T-helper 1 cell treated with Interleukin-12 subunit alpha and Interleukin-12 subunit beta and Interleukin-4 antibody, amounts not matched to agents 30 ng/mL and 1 ng/mL, for 36 hours (primary cell): ENCODE data around the gene PNMT. TPM values are rescaled to one million over a fixed set of nuclear protein-coding genes. Genes with fewer than 3 reads are reported as not detected.

Experiments
- intact Hi-C: fragments of 100-400 bp; cut with micrococcal nuclease; formaldehyde crosslinking; loops from one replicate; pipeline ENCODE4 v1.15.1; 2024
- total RNA-seq: library from RNA; stranded (reverse); gene quantifications from 2 replicates; pipeline ENCODE4 v1.2.3, GENCODE V29; 2022

The PNMT gene, protein sequence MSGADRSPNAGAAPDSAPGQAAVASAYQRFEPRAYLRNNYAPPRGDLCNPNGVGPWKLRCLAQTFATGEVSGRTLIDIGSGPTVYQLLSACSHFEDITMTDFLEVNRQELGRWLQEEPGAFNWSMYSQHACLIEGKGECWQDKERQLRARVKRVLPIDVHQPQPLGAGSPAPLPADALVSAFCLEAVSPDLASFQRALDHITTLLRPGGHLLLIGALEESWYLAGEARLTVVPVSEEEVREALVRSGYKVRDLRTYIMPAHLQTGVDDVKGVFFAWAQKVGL
- total RNA-seq = not detected in 2 replicates

DNA sequence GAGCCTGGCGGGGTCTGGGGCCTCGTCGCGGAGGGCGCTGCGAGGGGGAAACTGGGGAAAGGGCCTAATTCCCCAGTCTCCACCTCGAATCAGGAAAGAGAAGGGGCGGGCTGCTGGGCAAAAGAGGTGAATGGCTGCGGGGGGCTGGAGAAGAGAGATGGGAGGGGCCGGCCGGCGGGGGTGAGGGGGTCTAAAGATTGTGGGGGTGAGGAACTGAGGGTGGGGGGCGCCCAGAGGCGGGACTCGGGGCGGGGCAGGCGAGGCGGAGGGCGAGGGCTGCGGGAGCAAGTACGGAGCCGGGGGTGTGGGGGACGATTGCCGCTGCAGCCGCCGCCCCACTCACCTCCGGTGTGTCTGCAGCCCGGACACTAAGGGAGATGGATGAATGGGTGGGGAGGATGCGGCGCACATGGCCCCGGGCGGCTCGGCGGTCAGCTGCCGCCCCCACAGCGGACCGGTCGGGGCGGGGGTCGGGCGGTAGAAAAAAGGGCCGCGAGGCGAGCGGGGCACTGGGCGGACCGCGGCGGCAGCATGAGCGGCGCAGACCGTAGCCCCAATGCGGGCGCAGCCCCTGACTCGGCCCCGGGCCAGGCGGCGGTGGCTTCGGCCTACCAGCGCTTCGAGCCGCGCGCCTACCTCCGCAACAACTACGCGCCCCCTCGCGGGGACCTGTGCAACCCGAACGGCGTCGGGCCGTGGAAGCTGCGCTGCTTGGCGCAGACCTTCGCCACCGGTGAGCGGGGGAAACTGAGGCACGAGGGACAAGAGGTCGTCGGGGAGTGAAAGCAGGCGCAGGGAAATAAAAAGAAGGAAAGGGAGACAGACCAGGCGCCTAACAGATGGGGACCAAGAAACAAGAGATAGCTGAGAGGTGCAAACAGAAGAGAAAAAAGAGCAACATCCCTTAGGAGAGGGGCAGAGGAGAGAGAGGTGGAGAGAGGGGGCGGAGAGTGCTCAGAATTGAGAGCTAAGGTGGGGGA lies at the start of gene PNMT:
PNMT (plus strand) TSS at position 509 of the 980 bp plus-strand sequence; CDS start at position 532, 23 bp downstream.
- intact Hi-C loops = loop anchor here (1.0 kb wide), 1 partner anchor 46 kb away; no protein-coding TSS in a partner anchor

DNA sequence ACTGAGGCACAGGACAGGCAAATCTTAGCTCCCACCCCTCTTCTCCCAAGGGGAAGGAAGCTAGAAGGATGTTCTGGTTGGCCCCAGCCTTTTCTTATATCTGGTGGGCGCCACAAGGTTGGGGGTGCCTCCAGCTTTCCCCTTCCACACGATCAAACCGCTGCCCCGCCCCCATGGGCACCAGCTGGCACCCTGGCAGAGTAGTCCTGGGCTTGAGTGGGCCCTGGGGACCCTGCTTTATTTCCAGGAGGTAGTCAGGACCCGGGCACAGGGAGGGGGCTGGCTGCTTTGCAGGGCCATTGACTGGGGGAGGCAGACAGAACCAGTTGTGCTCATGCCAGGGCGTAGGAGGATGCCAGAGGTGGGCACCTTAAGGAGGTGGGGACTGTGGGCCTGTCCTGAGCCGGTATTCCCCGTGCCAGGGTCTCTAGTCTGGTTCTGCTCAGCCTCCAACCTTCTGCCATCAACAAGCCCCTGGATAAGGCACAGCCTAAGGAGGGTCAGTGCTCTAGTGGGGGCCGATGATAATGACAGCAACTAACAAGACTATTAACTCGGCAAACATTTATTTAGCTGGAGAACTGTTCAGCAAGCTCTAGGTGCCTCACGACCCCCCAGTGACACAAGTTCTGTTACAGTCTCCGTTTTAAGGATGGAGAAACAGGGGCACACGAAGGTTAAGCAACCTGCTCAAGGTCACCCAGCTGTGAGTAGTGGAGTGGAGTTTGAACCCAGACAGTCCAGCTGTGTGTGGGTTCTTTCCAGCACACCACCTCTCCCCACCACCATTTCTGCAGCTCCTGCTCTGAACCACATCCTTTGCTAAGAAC lies 49.1 kb upstream of the PNMT start:
- intact Hi-C loops = no loop called here

DNA sequence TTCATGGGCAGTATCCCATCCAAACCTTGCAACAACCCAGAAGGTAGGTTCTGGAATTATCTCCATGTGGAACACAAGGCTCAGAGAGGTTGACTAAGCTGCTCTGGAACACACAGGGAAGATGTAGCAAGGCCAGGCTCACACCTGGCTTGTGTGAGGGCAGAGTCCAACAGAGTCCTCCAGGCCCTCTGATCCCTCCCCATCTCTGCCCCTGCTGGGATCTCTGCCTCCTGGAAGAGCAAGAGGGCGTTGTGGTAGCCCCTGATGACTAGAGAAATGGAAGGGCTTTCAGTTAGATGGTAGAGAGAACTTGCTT lies 48.5 kb upstream of the PNMT start:
- intact Hi-C loops = no loop called here

DNA sequence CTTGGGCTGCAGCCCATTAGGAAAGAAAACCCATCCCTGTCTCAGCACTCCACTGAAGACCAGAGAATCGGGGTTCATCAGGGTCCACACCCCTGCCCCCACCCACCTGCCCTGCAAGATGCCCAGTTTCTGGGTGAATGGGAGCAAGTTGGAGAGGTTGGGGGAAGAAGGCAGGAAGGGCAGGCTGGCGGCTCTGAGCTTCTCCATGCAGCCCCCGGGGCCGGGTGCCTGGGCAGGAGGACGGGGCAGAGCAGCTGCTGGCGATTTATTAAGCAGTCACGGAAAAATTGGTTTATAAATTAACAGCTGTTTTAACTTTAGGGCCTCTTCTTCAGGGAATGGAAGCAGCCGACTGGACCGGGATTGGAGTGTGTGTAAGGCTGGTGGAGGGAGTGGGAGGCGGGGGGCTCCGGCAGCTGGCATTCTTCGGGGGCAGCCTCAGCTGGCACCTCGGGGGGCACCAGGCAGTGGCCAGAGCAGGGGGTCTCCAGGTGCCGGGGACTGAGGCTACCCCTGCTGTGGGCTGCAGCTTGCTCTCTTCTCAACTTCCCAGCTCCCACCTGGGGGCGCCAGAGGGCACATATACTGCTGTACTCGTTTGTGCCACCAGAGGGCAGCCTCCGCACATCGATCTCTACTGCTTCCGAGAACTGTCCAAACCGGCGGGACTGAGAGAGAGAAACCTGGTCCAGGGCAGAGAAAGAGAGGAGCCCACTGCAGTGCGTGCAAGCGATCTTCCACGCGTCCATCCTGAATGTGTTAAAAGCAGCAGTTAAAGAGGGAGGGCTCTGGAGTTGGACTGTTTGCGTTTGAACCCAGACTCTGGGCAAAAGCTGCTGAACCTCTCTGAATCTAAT lies 46.5 kb upstream of the PNMT start:
- intact Hi-C loops = loop anchor here (1.0 to 2.0 kb wide), 12 partner anchors 13 to 415 kb away; partner anchors contain the start of genes MIEN1, PNMT and PSMD3

DNA sequence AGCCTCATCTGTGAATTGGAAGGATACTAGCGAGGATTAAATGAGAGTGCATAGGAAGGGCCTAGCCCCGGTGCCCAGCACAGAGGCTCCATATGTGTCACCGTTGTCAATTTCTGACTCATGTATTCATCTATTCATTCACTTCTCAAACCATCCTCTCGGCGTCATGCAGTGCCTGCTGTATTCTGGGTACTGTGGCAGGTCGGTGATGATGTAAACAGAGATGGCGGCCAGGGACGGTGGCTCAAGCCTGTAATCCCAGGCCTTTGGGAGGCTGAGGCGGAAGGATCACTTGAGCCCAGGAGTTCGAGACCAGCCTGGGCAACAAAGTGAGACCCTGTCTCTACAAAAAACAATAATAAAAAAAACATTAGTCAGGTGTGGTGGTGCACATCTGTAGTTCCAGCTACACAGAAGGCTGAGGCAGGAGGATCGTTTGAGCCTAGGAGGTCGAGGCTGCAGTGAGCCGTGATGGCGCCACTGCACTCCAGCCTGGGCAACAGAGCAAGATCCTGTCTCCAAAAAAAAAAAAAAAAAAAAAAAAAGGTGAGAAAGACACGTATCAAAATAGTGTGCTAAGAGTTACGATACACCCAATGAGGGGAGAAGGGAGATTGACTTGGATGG lies 45.8 kb upstream of the PNMT start:
- intact Hi-C loops = loop anchor here (1.0 to 2.0 kb wide), 14 partner anchors 12 to 416 kb away; partner anchors contain the start of genes MIEN1, PNMT and PSMD3

DNA sequence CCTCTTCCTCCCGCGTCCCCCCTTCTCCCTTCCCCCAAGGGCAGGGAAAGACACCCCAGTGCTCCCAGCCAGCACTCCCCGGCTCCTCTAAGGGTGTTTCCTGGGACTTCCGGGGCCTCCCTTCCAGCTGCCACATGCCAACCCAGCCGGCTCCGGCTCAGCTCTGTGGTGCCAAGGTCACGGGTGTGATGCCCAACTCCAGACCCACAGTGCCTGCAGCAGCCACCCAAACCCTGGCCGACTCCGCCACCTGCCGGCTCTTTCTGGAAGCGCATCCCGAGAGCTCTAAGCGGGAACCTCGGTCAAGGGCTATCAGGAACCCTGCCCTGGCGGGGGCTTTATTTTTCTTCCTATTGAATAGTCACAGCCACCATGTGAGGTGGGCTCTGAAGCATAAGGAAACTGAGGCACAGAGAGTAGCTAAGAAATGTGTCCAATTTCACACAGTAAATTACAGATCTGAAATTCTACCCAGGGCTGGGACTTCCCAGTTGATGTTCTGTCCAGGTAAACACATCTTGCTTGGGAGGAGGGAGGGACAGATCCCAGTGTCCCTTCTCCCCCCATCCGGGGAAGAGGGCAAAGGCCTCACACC lies 44.8 kb upstream of the PNMT start:
- intact Hi-C loops = loop anchor here (1.0 to 2.0 kb wide), 4 partner anchors 75 to 417 kb away; no protein-coding TSS in a partner anchor

DNA sequence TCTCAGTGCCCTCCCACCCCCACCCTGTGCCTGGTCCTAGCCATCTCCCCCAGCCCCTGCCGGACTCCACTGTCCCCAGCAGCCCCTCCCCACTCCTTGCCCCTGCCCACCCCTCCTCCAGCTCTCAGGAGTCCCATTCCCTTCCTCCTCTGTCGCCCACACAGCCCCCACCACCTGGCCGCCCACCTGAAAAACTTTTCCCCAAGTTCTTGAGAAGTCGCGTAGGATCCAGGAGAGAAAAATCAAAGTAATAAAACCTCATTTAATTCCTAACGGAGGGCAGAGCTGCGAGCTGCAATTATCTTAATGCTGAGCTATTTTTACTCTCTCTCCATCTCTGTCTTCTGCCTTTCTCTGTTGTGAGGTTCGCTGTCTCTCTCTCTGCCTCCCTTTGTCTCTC lies 43.9 kb upstream of the PNMT start:
- intact Hi-C loops = no loop called here

DNA sequence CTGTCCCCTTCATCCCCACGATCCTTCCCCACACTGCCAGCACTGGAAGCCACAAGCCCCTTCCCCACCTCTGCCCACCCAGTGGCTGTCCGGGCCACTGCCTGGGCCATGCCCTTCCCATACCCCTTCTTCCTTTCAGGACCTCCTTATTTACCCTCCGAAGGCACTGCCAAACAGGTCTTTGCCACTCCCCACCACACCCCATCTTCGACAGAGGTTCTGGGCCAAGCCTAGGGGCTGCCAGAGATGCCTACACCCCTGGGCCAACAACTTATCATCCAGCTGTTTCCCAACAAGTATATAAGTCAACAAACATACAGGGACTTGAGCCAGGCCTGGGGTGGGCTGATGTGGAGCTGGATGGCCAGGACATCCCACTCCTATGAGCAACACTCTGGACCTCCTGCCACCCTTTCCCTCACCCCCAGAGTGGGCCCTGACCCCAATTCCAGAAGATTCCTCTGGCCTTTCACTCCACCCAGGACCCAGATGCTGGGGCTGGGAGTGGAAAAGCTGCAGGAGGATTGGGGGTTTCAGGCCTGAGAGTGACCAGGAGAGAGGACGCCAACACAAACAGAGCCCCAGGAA lies 43.0 kb upstream of the PNMT start:
- intact Hi-C loops = no loop called here

DNA sequence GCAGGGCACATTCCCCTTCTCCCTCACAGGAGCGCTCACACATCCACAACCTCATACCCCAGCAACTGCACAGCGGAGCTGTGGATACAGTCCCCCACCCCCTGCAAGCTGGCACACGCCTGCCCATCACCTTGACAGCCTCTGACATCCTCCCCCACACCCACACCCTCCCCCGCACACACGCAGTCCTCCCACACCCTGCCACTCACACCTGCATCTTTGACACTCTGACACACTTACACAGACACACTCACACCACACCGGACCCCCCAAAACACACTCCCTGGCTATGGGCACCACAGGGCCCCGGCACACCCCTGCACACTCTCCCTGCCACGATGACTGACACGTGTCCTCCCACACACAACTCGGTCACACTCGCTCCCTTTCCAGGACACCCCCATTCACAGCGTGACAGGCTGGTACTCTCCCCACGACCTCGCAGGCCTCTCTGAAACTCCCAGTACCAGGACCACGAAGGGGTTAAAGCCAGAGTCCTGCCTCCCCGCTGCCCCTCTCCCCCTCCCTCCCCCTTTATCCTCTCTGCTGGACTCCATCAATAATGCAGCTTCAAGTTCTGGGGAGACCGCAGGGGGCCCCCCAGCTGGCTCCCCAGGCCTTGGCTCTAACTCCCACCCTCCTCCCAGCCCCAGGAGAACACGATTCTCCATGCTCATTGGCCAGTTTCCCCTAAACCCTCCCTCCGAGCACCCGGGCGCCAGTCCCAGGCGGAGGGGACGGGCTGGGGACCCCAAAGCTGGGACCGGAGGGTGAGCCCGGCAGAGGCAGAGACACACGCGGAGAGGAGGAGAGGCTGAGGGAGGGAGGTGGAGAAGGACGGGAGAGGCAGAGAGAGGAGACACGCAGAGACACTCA lies 41.8 kb upstream of the PNMT start, which contains the start of gene PPP1R1B:
PPP1R1B (plus strand) TSS at position 782 of the 876 bp plus-strand sequence. CDS start 441 bp downstream, outside the sequence.
- intact Hi-C loops = no loop called here

DNA sequence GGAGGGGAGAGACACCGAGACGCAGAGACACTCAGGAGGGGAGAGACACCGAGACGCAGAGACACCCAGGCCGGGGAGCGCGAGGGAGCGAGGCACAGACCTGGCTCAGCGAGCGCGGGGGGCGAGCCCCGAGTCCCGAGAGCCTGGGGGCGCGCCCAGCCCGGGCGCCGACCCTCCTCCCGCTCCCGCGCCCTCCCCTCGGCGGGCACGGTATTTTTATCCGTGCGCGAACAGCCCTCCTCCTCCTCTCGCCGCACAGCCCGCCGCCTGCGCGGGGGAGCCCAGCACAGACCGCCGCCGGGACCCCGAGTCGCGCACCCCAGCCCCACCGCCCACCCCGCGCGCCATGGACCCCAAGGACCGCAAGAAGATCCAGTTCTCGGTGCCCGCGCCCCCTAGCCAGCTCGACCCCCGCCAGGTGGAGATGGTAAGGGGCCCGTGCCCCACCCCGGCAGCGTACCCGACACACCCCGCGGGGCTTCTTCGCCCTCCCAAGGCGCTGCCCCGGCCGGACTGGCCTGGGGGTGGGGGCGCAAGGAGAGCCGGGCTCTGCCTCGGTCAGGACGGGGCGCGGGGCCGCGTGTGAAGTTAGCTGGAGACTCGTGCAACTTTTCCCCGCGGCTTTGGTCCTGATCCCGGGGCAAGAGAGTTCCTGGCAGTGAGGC lies 41.1 kb upstream of the PNMT start:
- intact Hi-C loops = no loop called here

DNA sequence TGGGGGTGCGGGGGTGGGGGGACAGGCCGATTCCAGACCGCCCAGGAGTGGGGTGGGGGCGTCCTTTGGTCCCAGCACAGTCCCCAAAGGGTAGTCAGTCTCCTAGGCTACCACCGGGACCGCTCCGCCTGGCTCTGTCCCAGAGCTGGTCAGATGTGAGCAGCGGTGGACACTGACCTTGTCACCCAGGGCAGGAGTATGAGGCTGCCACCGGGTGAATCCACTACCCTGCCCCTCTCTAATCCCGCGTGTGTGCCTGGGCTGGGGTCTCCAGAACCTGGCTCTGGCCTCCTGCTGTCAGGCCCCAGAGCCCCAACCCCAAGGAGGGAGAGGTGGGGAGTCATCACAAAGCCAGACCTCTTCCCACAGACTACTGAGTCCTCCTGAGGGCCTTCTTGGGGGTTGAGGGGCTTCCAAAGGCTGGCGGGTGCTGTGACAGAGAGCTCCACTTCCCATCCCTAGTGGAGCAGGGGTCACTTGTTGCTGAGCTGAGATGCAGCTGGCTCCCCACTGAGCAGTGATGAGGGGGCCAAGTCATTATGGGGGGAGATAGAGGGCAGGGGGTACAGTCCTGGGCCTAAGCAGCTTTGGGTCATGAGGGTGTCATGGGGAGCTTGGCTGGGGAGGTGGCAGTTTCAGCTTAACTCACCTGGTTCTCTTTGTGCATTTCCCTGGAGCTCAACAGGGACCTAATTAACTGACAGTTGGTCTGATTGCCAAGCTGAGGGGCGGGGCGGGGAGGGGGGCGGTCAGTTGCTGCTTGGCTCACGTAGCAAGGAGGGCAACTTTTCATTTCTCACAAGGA lies 40.3 kb upstream of the PNMT start:
- intact Hi-C loops = no loop called here

DNA sequence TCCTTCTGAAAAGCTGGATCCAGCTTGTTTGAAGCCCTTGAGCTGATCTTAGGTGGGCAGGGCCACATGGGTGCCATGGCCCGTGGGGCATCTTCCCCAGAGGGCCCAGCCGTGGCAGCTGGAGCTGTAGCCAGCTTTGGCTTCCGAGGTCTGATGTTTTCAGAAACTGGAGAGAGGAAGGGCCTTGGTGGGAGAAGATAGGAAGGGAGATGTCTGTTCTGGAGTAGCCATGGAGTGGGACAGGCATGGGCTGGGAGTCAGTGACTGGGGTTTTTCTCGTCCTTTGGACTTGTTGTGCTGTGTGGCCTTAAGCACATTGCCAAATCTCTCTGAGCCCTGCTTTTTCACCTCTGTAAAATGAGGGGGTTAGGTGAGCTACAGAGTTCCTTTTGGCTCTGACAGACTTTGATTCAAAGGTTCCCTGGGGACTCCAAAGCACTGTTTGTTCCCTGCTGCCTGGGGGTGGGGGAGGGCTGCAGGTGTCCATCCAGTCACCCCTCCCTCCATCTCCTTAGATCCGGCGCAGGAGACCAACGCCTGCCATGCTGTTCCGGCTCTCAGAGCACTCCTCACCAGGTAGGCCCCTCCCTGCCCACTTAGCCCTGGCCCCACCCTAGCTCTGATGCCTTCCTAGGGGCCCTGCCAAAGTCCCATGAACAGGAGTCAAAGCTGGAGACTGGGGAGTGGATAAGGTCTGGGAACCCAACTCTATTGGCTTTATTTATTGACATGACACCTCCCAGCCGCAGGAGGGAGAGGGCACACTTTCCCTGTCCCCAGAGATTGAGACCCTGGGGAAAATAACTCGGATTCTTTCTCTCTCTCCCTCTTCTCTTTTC lies 39.4 kb upstream of the PNMT start:
- intact Hi-C loops = no loop called here

DNA sequence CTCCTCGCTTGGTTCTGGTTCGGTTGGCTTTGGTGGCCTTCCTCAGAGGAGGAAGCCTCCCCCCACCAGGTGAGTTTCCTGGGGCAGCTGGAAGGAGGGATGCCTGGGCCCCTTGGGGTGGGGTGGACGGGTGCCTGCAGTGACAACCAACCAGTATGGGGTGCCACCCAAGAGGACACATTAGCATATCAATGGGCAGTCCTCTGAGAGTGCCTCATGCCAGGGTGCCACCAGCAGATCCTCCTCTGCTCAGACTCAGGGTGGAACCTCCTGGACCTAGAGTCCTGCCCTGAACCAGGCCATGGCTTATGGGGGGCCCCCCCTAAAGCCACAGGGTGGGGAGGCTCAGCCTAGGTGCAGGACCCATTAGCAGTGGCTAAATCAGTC lies 38.8 kb upstream of the PNMT start:
- intact Hi-C loops = no loop called here

DNA sequence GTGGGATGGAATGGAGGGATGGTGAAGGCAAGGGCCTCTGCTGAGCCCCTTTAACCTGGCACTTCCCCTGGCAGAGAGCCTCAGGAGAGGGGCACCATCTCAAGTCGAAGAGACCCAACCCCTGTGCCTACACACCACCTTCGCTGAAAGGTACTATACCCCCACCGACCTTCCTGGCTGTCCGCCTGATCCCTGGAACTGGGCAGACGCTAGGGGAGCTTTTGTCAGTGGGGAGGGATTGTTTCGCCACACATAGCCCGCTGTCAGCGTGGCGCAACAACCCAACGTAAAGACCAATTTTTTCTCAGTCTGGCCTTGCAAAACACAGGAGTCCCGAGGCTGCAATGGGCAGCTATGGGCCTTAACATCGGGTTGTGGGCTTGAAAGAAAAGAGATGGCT lies 38.4 kb upstream of the PNMT start:
- intact Hi-C loops = no loop called here

DNA sequence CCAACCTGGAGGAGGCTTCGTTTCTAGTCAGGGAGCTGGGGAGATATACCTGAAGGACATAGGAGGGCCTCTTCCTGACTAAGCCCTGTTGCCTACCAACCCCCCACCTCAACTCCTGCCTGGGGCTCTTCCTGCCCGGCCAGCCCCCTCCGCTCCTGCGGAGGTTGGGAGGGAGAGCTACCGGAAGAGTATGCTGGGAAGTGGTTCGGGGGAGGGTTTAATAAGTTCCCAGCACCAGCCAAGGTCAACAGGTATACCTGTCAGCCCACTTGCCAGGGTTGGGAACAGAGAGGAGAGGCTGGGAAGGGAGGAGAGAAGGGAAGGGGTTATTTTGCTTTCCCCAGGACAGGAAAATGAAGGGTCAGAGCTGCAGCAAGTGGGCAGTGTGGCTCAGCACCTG lies 36.9 kb upstream of the PNMT start:
- intact Hi-C loops = no loop called here
